Erythroblast (primary cell): ENCODE measurements around the gene GSN.

Experiments used
- GATA1 ChIP-seq: IDR thresholded peaks from 2 replicates; pipeline ENCODE4 v1.6.1; 2011; ENCODE audit warnings: low read depth, mild to moderate bottlenecking, control low read depth, low read length, moderate library complexity
- POLR2A ChIP-seq: IDR thresholded peaks from 2 replicates; pipeline ENCODE4 v1.6.1; 2011; ENCODE audit warnings: mild to moderate bottlenecking, low read length

DNA sequence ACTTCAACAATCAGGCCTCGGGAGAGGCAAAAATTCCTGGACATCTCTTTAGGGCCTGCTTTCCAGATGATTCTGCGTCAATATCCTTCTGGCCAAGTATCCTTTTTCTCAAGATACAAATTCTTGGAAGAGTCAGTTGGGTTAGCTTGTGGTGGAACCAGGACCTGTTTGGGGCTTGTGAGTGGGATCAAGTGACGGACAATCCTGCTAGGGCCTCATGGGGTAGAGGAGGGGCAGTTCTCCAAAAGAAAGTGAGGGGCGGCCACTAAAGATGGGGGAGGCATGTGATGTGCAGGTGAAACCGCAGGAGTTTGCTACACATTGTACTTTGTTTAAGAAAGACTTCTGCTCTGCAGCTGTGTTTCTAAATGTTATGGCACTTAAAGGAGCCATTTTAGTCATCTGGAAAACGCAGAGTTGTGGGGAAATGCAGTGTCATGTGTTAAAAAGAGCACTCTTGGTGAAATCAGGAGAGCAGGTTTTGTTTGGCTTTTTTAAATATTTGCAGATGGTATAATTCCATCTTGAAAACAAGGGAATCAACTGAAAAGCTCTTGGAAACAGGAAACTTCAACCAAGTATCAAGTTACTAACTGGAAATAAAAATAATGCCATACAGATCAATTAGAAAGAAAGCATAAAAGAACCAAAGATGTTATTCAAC lies 27.4 kb upstream of the GSN start:
- TF ChIP-seq POLR2A (no peak), GATA1 (no peak)
